Upper lobe of left lung (tissue), 6 donors: ENCODE results near the gene COPRS. TPM values are rescaled to one million over a fixed set of nuclear protein-coding genes. Genes with fewer than 3 reads are reported as not detected.

Experiments used
- ATAC-seq, 2 donors: fragments of 200-7000 bp; cut with Tn5 transposase; one replicate each; pipeline ENCODE4 v1.9.1; 2022; ENCODE audit warnings: mild to moderate bottlenecking in 2 of 2, moderate library complexity in 2 of 2; ENCODE audit not compliant: low FRiP score in 2 of 2
- DNase-seq, 2 donors: peaks; one replicate each; pipeline ENCODE4 v3.0.0-alpha.2; 2019 to 2020
- H3K27ac ChIP-seq, 4 donors: fragments of 200-600 bp; sonication (generic); one replicate each; pipeline ENCODE4 v1.5.1; 2016 to 2019
- H3K27me3 ChIP-seq, 4 donors: fragments of 200-600 bp; sonication (generic); one replicate each; pipeline ENCODE4 v1.5.1; 2017 to 2019
- H3K36me3 ChIP-seq, 4 donors: fragments of 200-600 bp; sonication (generic); one replicate each; pipeline ENCODE4 v1.5.1; 2016 to 2019
- H3K4me1 ChIP-seq, 4 donors: fragments of 200-600 bp; sonication (generic); one replicate each; pipeline ENCODE4 v1.5.1; 2018 to 2019
- H3K4me3 ChIP-seq, 4 donors: fragments of 200-600 bp; sonication (generic); one replicate each; pipeline ENCODE4 v1.5.1; 2017 to 2019; ENCODE audit warnings: mild to moderate bottlenecking in 2 of 4, moderate library complexity in 1 of 4
- H3K9me3 ChIP-seq, 4 donors: fragments of 200-600 bp; sonication (generic); one replicate each; pipeline ENCODE4 v1.5.1; 2018 to 2019
- CTCF ChIP-seq, 6 experiments: fragments of 450-650 bp in 4 of 6; fragments of 200-600 bp in 2 of 6; sonication (generic) in 2 of 6; IDR thresholded peaks; one replicate each; pipeline ENCODE4 v1.5.1; 2016 to 2019; ENCODE audit warnings: antibody characterized with exemption in 6 of 6
- EP300 ChIP-seq, 4 donors: sonication (generic); formaldehyde crosslinking; IDR thresholded peaks; one replicate each; pipeline ENCODE4 v1.5.1; 2017; ENCODE audit warnings: antibody characterized with exemption in 4 of 4, control low read depth in 2 of 4
- POLR2A ChIP-seq, 4 donors: fragments of 450-650 bp; IDR thresholded peaks; one replicate each; pipeline ENCODE4 v1.5.1; 2016 to 2017; ENCODE audit warnings: antibody characterized with exemption in 4 of 4, mild to moderate bottlenecking in 2 of 4
- POLR2AphosphoS5 ChIP-seq, 2 donors: sonication (generic); formaldehyde crosslinking; IDR thresholded peaks; one replicate each; pipeline ENCODE4 v1.5.1; 2017; ENCODE audit warnings: antibody characterized with exemption in 2 of 2
- WGBS, 2 donors: methylation state at CpG; one replicate each; pipeline ENCODE4 v1.1.5; 2017 to 2018; 5-methylcytosine and 5-hydroxymethylcytosine counted together
- total RNA-seq, 6 donors: library from RNA; depleted of rRNA in 4 of 6; stranded (reverse); fragments of >200 nt in 4 of 6; gene quantifications; one replicate each; pipeline versions ENCODE4 v1.1.0 to v1.2.1, GENCODE V29; 2016 to 2021
- donor health status: DM: no; HTN: no; CAD: no; lungs with moderate emphysema.
- donor health status: DM: no; HTN: yes; CAD: no; lungs with severe emphysema.

Gene COPRS
- total RNA-seq, 6 donors from 2014 or later, result 13.6 to 84.8 (median 44.1) TPM

GRCh38 chr17:31878703-31879073 is 19.6 kb upstream of the COPRS start:
- Histone ChIP-seq H3K4me1 (no peaks in the 10 kb centered on the region), H3K4me3 (no peak overlapping the region), H3K27ac (no peak overlapping the region), H3K36me3 (peaks cover 42 to 97% (median 85%) of the 10 kb centered on the region in 4 donors), H3K27me3 (no peaks in the 10 kb centered on the region), H3K9me3 (no peaks in the 10 kb centered on the region)
- DNase-seq, result no peak
- TF ChIP-seq CTCF (IDR thresholded peaks at IDR 0.05) (no peak), EP300 (IDR thresholded peaks at IDR 0.05) (no peak), POLR2AphosphoS5 (IDR thresholded peaks at IDR 0.05) (no peak), POLR2A (IDR thresholded peaks at IDR 0.05) (no peak)
- ATAC-seq, result no peak

GRCh38 chr17:31877911-31878702 is 19.1 kb upstream of the COPRS start:
- Histone ChIP-seq H3K9me3 (no peaks in the 10 kb centered on the region), H3K36me3 (peaks cover 48 to 97% (median 85%) of the 10 kb centered on the region in 4 donors), H3K4me1 (no peaks in the 10 kb centered on the region), H3K27ac (no peak overlapping the region), H3K27me3 (no peaks in the 10 kb centered on the region), H3K4me3 (no peak overlapping the region)
- 84 to 85% methylated on average over 9 of the region's 9 CpGs for WGBS, 2 donors
- no peak for DNase-seq
- ATAC-seq, result no peak
- no peak for TF ChIP-seq POLR2A (IDR thresholded peaks at IDR 0.05)
- no peak for TF ChIP-seq CTCF (IDR thresholded peaks at IDR 0.05)
- no peak for TF ChIP-seq EP300 (IDR thresholded peaks at IDR 0.05)
- no peak for TF ChIP-seq POLR2AphosphoS5 (IDR thresholded peaks at IDR 0.05)

- ATAC-seq (no peak), DNase-seq (no peak)
- no peaks in the 10 kb centered on the region for H3K9me3 ChIP-seq
- no peak overlapping the region for H3K4me3 ChIP-seq
- H3K27ac ChIP-seq, result no peak overlapping the region
- no peak for TF ChIP-seq POLR2AphosphoS5 (IDR thresholded peaks at IDR 0.05)
- TF ChIP-seq CTCF (IDR thresholded peaks at IDR 0.05), result no peak
- no peak for TF ChIP-seq EP300 (IDR thresholded peaks at IDR 0.05)
- no peak for TF ChIP-seq POLR2A (IDR thresholded peaks at IDR 0.05)
- H3K36me3 ChIP-seq, result peaks cover 55 to 97% (median 87%) of the 10 kb centered on the region in 4 donors
- 93 to 94% methylated on average over 6 of the region's 6 CpGs for WGBS, 2 donors
- no peaks in the 10 kb centered on the region for H3K4me1 ChIP-seq
- H3K27me3 ChIP-seq, result no peaks in the 10 kb centered on the region
Observed at GRCh38 chr17:31877341-31877740, 18.3 kb upstream of the COPRS start.

- no peaks in the 10 kb centered on the region for H3K27me3 ChIP-seq
- WGBS, 2 donors, result 75 to 76% methylated on average over 2 of the region's 2 CpGs
- H3K36me3 ChIP-seq, result peaks cover 59 to 97% (median 94%) of the 10 kb centered on the region in 4 donors
- H3K27ac ChIP-seq, result no peak overlapping the region
- DNase-seq (no peak), ATAC-seq (no peak)
- H3K4me1 ChIP-seq, result no peaks in the 10 kb centered on the region
- no peak for TF ChIP-seq POLR2AphosphoS5 (IDR thresholded peaks at IDR 0.05)
- TF ChIP-seq POLR2A (IDR thresholded peaks at IDR 0.05), result no peak
- no peak for TF ChIP-seq CTCF (IDR thresholded peaks at IDR 0.05)
- TF ChIP-seq EP300 (IDR thresholded peaks at IDR 0.05), result no peak
- no peaks in the 10 kb centered on the region for H3K9me3 ChIP-seq
- no peak overlapping the region for H3K4me3 ChIP-seq
Observed at GRCh38 chr17:31875081-31875480, 16.0 kb upstream of the COPRS start.
